Tibial nerve (tissue), 3 donors: ENCODE results near the gene FGL2.

Source experiments
- CTCF ChIP-seq, 5 experiments: fragments of 200-600 bp in 3 of 5; fragments of 450-650 bp in 2 of 5; sonication (generic) in 3 of 5; IDR thresholded peaks; one replicate each; pipeline ENCODE4 v1.5.1; 2016 to 2019; ENCODE audit warnings: antibody characterized with exemption in 5 of 5, mild to moderate bottlenecking in 3 of 5, moderate library complexity in 2 of 5
- POLR2A ChIP-seq, 2 donors: fragments of 450-650 bp; IDR thresholded peaks; one replicate each; pipeline ENCODE4 v1.6.1; 2017; ENCODE audit warnings: antibody characterized with exemption in 2 of 2, mild to moderate bottlenecking in 2 of 2, moderate library complexity in 2 of 2

- TF ChIP-seq CTCF (IDR thresholded peaks at IDR 0.05) (no peak), POLR2A (IDR thresholded peaks at IDR 0.05) (no peak)
Measured at GRCh38 chr7:77157446-77157845, 42.2 kb downstream of the FGL2 start.
